Hepatocyte (in vitro differentiated cells): Measurements from ENCODE around the gene KCNE5.

Source experiments
- EZH2 ChIP-seq: fragments of 200-600 bp; sonication (generic); IDR thresholded peaks from 2 replicates; pipeline ENCODE4 v1.6.1; 2016; ENCODE audit warnings: antibody characterized with exemption, mild to moderate bottlenecking, borderline replicate concordance
- TF ChIP-seq, protein P1 (sequence below): fragments of 200-600 bp; sonication (generic); IDR thresholded peaks from 2 replicates; pipeline ENCODE4 v1.5.1; 2016; ENCODE audit warnings: antibody characterized with exemption, mild to moderate bottlenecking; ENCODE audit not compliant: poor library complexity

DNA sequence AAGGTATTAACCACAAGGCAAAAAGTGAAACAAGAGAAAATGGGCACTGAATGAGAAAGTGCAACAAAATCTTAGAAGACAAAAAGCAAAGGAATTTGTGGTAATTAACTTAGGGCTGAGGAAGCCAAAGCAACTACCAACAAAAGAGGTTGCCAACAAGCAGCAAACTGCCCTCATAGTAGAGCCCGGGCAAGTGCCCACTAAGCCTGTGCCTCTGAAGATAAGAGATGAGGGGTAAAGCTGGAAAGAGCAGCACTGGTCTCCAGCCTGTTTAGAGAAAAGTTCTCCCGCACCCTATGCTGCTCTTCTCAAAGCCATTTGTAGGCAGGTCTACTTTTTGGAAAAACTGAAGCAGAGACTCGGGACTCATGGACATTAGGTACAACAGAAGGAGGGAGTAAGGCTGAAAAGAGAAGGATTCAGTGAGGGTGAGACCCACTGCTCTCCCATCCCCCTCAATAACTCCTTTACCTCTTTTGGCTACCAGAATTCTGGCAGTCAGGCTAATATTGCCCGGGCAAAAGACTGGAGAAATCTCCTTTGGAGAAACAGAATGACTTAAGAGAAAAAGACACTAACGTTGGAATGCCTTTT lies 29.6 kb upstream of the KCNE5 start:
- TF ChIP-seq, protein P1, sequence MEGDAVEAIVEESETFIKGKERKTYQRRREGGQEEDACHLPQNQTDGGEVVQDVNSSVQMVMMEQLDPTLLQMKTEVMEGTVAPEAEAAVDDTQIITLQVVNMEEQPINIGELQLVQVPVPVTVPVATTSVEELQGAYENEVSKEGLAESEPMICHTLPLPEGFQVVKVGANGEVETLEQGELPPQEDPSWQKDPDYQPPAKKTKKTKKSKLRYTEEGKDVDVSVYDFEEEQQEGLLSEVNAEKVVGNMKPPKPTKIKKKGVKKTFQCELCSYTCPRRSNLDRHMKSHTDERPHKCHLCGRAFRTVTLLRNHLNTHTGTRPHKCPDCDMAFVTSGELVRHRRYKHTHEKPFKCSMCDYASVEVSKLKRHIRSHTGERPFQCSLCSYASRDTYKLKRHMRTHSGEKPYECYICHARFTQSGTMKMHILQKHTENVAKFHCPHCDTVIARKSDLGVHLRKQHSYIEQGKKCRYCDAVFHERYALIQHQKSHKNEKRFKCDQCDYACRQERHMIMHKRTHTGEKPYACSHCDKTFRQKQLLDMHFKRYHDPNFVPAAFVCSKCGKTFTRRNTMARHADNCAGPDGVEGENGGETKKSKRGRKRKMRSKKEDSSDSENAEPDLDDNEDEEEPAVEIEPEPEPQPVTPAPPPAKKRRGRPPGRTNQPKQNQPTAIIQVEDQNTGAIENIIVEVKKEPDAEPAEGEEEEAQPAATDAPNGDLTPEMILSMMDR = no peak
- no peak for TF ChIP-seq EZH2
